GM12874 (cell line): Measurements from ENCODE around the gene USP22.

Experiments used
- CTCF ChIP-seq: IDR thresholded peaks from 2 replicates; pipeline ENCODE4 v1.5.1; 2011; ENCODE audit warnings: low read depth, mild to moderate bottlenecking, control low read depth, low read length, moderate library complexity; ENCODE audit not compliant: insufficient read depth

Gene USP22

GRCh38 chr17:21017861-21018260, 24.9 kb downstream of the USP22 start:
- no peak for TF ChIP-seq CTCF

- no peak for TF ChIP-seq CTCF
These were observed 25.6 kb downstream of the USP22 start for GRCh38 chr17:21017256-21017655.

GRCh38 chr17:21016826-21017225, 26.0 kb downstream of the USP22 start:
- TF ChIP-seq CTCF = no peak

- TF ChIP-seq CTCF = no peak
These were observed 27.2 kb downstream of the USP22 start for GRCh38 chr17:21015564-21015963.

- TF ChIP-seq CTCF = no peak
These were observed 28.3 kb downstream of the USP22 start for GRCh38 chr17:21014498-21014897.

- TF ChIP-seq CTCF = no peak
These were observed 28.8 kb downstream of the USP22 start for GRCh38 chr17:21013983-21014382.

- no peak for TF ChIP-seq CTCF
These were observed 30.1 kb downstream of the USP22 start for GRCh38 chr17:21012736-21013135.
